RWPE2 (cell line): ENCODE data around the gene ASB15.

Experiments used
- ATAC-seq: fragments of 200-7000 bp; cut with Tn5 transposase; 3 replicates; pipeline ENCODE4 v1.9.1; 2021; ENCODE audit warnings: low read depth
- DNase-seq: peaks from one replicate; pipeline ENCODE4 v3.0.0-alpha.2; 2020; ENCODE audit warnings: low spot score
- H3K27ac ChIP-seq: fragments of 450-650 bp; 2 replicates; pipeline ENCODE4 v1.5.1; 2017; ENCODE audit warnings: mild to moderate bottlenecking; ENCODE audit not compliant: poor library complexity, severe bottlenecking
- H3K27me3 ChIP-seq: fragments of 250-450 bp; sonication (Bioruptor Pico); 2 replicates; pipeline ENCODE4 v1.5.1; 2021; ENCODE audit warnings: mild to moderate bottlenecking, moderate library complexity; ENCODE audit not compliant: insufficient read depth, poor library complexity, severe bottlenecking
- H3K36me3 ChIP-seq: fragments of 250-450 bp; sonication (Bioruptor Pico); 2 replicates; pipeline ENCODE4 v1.5.1; 2020; ENCODE audit warnings: low read depth, mild to moderate bottlenecking, moderate library complexity
- H3K4me1 ChIP-seq: fragments of 250-450 bp; sonication (Bioruptor Pico); 2 replicates; pipeline ENCODE4 v1.5.1; 2021; ENCODE audit warnings: mild to moderate bottlenecking, moderate library complexity; ENCODE audit not compliant: insufficient read depth, poor library complexity, severe bottlenecking
- H3K4me3 ChIP-seq: fragments of 250-450 bp; sonication (Bioruptor Pico); 2 replicates; pipeline ENCODE4 v1.5.1; 2021; ENCODE audit warnings: mild to moderate bottlenecking, moderate library complexity; ENCODE audit not compliant: severe bottlenecking
- H3K9me3 ChIP-seq: fragments of 250-450 bp; sonication (Bioruptor Pico); 2 replicates; pipeline ENCODE4 v1.5.1; 2021; ENCODE audit warnings: mild to moderate bottlenecking, moderate library complexity; ENCODE audit not compliant: severe bottlenecking
- TF ChIP-seq, protein P1 (sequence below): fragments of 450-650 bp; IDR thresholded peaks from one replicate; pipeline ENCODE4 v1.5.1; 2017; ENCODE audit warnings: mild to moderate bottlenecking, moderate library complexity; ENCODE audit not compliant: poor library complexity, severe bottlenecking

ASB15 gene

DNA sequence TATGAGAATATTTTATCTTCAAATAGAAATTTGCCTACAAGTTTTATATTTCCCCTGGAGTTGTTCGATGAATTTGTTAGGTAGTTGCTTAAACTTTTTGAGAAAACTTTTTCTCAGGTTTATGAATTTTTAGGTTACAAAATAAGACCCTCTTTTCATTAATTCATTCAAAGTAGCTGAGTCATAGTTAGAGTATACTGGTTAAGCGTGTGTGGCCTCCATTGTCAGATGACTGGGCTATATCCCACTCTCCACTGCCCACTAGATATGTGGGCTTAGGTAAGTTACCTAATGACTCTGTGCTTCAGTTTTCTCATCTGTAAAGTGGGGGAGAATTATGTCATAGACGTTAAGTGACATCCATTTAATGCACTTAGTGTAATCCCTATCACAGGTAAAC lies 1.0 kb downstream of the ASB15 start:
- ATAC-seq (no peak), DNase-seq (no peak)
- H3K27ac ChIP-seq = no peak overlapping the region
- no peaks in the 10 kb centered on the region for H3K36me3 ChIP-seq
- TF ChIP-seq, protein P1, sequence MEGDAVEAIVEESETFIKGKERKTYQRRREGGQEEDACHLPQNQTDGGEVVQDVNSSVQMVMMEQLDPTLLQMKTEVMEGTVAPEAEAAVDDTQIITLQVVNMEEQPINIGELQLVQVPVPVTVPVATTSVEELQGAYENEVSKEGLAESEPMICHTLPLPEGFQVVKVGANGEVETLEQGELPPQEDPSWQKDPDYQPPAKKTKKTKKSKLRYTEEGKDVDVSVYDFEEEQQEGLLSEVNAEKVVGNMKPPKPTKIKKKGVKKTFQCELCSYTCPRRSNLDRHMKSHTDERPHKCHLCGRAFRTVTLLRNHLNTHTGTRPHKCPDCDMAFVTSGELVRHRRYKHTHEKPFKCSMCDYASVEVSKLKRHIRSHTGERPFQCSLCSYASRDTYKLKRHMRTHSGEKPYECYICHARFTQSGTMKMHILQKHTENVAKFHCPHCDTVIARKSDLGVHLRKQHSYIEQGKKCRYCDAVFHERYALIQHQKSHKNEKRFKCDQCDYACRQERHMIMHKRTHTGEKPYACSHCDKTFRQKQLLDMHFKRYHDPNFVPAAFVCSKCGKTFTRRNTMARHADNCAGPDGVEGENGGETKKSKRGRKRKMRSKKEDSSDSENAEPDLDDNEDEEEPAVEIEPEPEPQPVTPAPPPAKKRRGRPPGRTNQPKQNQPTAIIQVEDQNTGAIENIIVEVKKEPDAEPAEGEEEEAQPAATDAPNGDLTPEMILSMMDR = no peak
- no peak overlapping the region for H3K4me3 ChIP-seq
- H3K4me1 ChIP-seq = no peaks in the 10 kb centered on the region
- H3K9me3 ChIP-seq = no peaks in the 10 kb centered on the region
- no peaks in the 10 kb centered on the region for H3K27me3 ChIP-seq

DNA sequence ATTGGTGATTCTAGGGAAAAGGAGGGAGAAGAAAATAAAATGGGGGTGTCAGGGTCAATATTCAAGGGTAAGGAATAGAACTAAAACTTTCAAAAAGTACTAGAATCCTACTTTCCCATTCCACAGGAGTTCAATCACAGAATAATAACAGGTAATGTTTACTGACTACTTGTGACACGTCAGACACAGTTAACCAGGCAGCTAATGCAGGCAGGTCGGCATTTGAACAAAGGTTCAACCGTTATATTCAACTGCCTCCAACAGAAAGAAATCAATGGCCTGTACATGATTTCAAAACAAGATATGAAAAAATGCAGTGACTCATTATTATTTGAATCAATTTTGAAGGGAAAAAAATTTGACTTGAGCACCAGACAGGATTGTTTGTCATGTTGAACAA lies 3.1 kb downstream of the ASB15 start:
- DNase-seq = no peak
- no peaks in the 10 kb centered on the region for H3K36me3 ChIP-seq
- no peaks in the 10 kb centered on the region for H3K9me3 ChIP-seq
- TF ChIP-seq, protein P1 = no peak
- no peaks in the 10 kb centered on the region for H3K4me1 ChIP-seq
- ATAC-seq = no peak
- no peaks in the 10 kb centered on the region for H3K27me3 ChIP-seq
- no peak overlapping the region for H3K27ac ChIP-seq
- no peak overlapping the region for H3K4me3 ChIP-seq

DNA sequence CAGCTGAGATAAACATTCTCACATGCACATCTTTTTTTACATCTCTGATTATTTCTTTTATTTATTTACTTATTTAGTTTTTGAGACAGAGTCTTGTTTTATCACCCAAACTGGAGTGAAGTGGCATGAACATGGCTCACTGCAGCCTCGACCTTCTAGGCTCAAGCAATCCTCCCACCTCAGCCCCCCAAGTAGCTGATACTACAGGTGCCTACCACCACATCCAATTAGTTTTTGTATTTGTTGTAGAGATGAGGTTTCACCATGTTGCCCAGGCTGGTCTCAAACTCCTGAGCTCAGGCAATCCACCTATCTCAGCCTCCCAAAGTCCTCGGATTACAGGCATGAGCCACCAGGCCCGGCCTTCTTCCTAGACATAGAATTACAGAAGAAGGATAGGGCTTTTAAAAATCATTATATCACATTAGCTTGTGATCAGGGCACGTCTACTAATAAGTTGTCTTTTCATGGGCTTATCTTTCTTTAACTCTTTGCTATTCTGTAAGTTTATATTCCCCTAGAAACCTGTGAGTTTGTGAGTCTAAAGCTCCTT lies 5.9 kb downstream of the ASB15 start:
- Histone ChIP-seq H3K27ac (no peak overlapping the region), H3K27me3 (no peaks in the 10 kb centered on the region), H3K9me3 (no peaks in the 10 kb centered on the region), H3K4me3 (no peak overlapping the region), H3K4me1 (no peaks in the 10 kb centered on the region), H3K36me3 (no peaks in the 10 kb centered on the region)
- TF ChIP-seq, protein P1 = no peak
- no peak for ATAC-seq
- no peak for DNase-seq

DNA sequence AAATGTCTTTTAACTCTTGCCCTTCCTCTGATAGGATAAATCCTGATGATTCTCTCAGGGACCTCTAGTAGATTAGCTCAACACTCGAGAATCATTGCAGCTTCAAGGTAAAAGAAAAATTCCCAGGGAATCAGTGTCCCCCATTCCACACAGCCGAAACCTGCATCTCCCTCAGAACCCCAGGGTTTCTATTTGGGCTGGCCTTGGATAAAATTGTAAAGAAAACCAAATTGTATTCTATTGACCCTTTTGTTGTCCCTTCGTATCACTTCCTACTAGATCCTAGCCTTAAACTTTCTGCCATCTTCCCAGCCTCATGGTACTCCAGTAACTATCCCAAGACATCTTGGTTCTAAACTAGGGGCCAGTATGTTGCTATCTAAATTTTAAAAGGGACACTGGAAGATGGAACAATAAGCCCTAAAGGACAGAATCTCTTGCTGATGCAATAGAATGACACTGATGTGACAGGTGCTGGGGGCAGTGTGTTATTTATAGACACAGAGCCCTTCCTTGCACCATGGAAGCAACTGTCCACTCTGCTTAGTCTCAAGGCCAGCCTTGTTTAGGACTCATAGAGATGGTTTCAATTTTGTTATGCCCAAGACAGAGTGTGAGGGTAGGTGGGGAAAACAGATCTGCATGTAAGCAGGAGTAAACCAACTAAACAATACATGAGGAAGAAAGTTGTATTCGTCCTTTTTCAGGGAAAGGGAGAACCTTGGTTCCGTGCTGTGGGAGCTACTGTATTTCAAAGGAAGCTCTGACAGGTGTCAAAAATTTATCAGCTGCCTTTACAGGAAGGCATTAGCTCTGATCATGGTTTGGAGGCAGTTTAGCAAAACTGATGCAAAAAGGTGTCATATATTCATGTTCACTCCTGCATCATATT lies 7.6 kb downstream of the ASB15 start:
- Histone ChIP-seq H3K4me3 (no peak overlapping the region), H3K27ac (no peak overlapping the region), H3K27me3 (no peaks in the 10 kb centered on the region), H3K36me3 (no peaks in the 10 kb centered on the region), H3K4me1 (no peaks in the 10 kb centered on the region), H3K9me3 (no peaks in the 10 kb centered on the region)
- ATAC-seq (no peak), DNase-seq (no peak)
- TF ChIP-seq, protein P1 = no peak

DNA sequence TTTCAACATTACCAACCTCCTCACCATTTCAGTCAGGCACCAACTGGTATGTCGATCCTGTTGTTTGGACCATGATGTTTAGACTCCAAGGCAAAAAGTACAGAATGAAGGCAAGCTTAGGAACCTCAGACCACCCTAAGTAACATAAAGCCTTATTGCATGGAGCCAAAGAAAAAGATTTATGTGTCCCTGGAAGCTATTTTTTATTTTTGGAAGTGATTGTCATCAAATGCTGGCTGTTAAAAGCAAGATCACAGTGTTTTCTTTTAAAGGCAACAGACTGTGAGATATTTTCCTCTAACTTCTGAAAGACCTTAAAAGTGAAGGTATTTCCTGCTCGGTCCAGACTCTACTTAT lies 8.2 kb downstream of the ASB15 start:
- H3K9me3 ChIP-seq = no peaks in the 10 kb centered on the region
- H3K4me3 ChIP-seq = no peak overlapping the region
- H3K27ac ChIP-seq = no peak overlapping the region
- TF ChIP-seq, protein P1 = no peak
- H3K36me3 ChIP-seq = no peaks in the 10 kb centered on the region
- H3K27me3 ChIP-seq = no peaks in the 10 kb centered on the region
- H3K4me1 ChIP-seq = no peaks in the 10 kb centered on the region
- ATAC-seq = no peak
- DNase-seq = no peak
